Prostate gland (tissue), 2 donors: ENCODE results near the gene RASSF1. TPM values are rescaled to one million over a fixed set of nuclear protein-coding genes. Genes with fewer than 3 reads are reported as not detected.

Experiments
- DNase-seq: peaks from one replicate; pipeline ENCODE4 v3.0.0-alpha.2; 2019; ENCODE audit warnings: low spot score
- H3K27ac ChIP-seq, 2 donors: fragments of 200-600 bp; sonication (generic); 2 replicates each; pipeline ENCODE4 v1.5.1; 2017 to 2019
- H3K27me3 ChIP-seq: fragments of 200-600 bp; sonication (generic); replicated peaks from 2 replicates; pipeline ENCODE4 v1.5.1; 2019; ENCODE audit not compliant: insufficient read depth
- H3K36me3 ChIP-seq, 2 donors: fragments of 200-600 bp; sonication (generic); 1 replicate in 1 of 2; 2 replicates in 1 of 2; pipeline versions ENCODE4 v1.5.1 to v1.8.1; 2017 to 2019
- H3K4me1 ChIP-seq: fragments of 200-600 bp; sonication (generic); replicated peaks from 2 replicates; pipeline ENCODE4 v1.5.1; 2019
- H3K4me3 ChIP-seq, 2 donors: fragments of 200-600 bp; sonication (generic); 2 replicates each; pipeline ENCODE4 v1.5.1; 2017 to 2019
- H3K9me3 ChIP-seq: fragments of 200-600 bp; sonication (generic); 2 replicates; pipeline ENCODE4 v1.5.1; 2017
- POLR2A ChIP-seq: fragments of 450-650 bp; IDR thresholded peaks from one replicate; pipeline ENCODE4 v1.6.1; 2016; ENCODE audit warnings: antibody characterized with exemption, mild to moderate bottlenecking
- POLR2AphosphoS5 ChIP-seq: sonication (generic); formaldehyde crosslinking; IDR thresholded peaks from one replicate; pipeline ENCODE4 v1.6.1; 2017; ENCODE audit warnings: antibody characterized with exemption
- WGBS: methylation state at CpG from one replicate; pipeline ENCODE4 v1.1.5; 2018; 5-methylcytosine and 5-hydroxymethylcytosine counted together
- intact Hi-C: fragments of 100-400 bp; cut with DNase I; formaldehyde crosslinking; loops from one replicate; pipeline ENCODE4 v1.14.2; 2022
- total RNA-seq, 2 donors: library from RNA; depleted of rRNA; stranded (reverse); fragments of >200 nt; gene quantifications; one replicate each; pipeline ENCODE4 v1.1.0, GENCODE V29; 2016
- TF ChIP-seq, protein P1 (sequence below), 4 experiments: fragments of 200-600 bp in 2 of 4; fragments of 450-650 bp in 2 of 4; sonication (generic) in 2 of 4; IDR thresholded peaks; 1 replicate in 3 of 4; 2 replicates in 1 of 4; pipeline ENCODE4 v1.5.1; 2016 to 2019; ENCODE audit warnings: antibody characterized with exemption in 4 of 4, mild to moderate bottlenecking in 2 of 4, moderate library complexity in 2 of 4

RASSF1 gene
- total RNA-seq = 10 to 100 TPM; 23.8 to 36.6 TPM

- WGBS = 18% methylated on average over 76 of the region's 85 CpGs
- intact Hi-C loops = loop anchor here (10.0 kb wide), 1 partner anchor 1064 kb away; no protein-coding TSS in a partner anchor
- Histone ChIP-seq H3K9me3 (no peaks in the 10 kb centered on the region), H3K4me3 (peak within 1 kb of the TSS; percentile 28 to 31), H3K27ac (peak within 1 kb of the TSS; percentile 36 to 42), H3K36me3 (no peaks in the 10 kb centered on the region), H3K27me3 (no peaks in the 10 kb centered on the region), H3K4me1 (peaks cover 15% of the 10 kb centered on the region)
- no peak for TF ChIP-seq POLR2A
- TF ChIP-seq, protein P1, sequence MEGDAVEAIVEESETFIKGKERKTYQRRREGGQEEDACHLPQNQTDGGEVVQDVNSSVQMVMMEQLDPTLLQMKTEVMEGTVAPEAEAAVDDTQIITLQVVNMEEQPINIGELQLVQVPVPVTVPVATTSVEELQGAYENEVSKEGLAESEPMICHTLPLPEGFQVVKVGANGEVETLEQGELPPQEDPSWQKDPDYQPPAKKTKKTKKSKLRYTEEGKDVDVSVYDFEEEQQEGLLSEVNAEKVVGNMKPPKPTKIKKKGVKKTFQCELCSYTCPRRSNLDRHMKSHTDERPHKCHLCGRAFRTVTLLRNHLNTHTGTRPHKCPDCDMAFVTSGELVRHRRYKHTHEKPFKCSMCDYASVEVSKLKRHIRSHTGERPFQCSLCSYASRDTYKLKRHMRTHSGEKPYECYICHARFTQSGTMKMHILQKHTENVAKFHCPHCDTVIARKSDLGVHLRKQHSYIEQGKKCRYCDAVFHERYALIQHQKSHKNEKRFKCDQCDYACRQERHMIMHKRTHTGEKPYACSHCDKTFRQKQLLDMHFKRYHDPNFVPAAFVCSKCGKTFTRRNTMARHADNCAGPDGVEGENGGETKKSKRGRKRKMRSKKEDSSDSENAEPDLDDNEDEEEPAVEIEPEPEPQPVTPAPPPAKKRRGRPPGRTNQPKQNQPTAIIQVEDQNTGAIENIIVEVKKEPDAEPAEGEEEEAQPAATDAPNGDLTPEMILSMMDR (IDR thresholded peaks at IDR 0.05) = no peak
- no peak for TF ChIP-seq POLR2AphosphoS5
- no peak for DNase-seq
Observed at GRCh38 chr3:50340448-50341329, at the start of gene RASSF1. Gene RASSF1 (minus strand): TSS chr3:50340836. CDS start chr3:50340805, 31 bp downstream.

GRCh38 chr3:50389414-50389767 is 48.8 kb upstream of the RASSF1 start:
- no peak for DNase-seq
- intact Hi-C loops = no loop called here
- 93% methylated on average over 6 of the region's 6 CpGs for WGBS

DNA sequence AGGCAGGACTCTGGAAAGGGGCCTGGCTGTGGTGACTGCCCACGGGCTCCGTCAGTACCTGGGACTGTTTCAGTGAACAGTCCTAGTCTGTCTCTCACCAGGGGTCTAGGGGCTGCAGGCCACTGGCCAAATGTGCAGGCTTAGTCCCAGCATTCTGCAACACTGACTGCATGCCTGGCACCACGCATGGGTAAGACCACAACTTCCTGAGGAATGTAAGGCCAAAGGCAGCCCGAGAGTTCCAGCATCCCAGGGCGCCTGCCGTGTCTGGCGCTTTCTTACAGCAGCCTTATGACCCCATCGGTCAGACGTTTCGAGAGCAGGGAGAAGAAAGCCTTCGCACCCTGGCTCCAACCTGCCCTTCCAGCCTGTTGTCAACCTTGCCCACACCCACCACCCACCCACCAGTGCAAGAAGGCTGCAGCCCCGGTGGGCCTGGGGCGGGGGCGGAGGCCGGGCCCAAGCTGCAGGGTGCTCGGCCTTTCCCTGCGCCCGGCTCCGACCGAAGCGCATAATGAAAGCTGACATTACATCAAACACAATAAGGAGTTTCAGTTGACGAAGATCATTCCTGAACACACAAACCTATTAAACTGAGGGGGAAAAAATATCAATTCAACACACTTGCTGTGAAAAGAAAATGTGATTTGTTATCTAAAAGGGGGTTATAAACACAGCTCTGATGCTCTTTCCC is 48.2 kb upstream of the RASSF1 start:
- no peak overlapping the region for H3K4me3 ChIP-seq
- no peak for DNase-seq
- no peaks in the 10 kb centered on the region for H3K27me3 ChIP-seq
- 87% methylated on average over 22 of the region's 22 CpGs for WGBS
- H3K36me3 ChIP-seq = no peaks in the 10 kb centered on the region
- no peaks in the 10 kb centered on the region for H3K9me3 ChIP-seq
- no peaks in the 10 kb centered on the region for H3K4me1 ChIP-seq
- H3K27ac ChIP-seq = no peak overlapping the region
- TF ChIP-seq POLR2A (no peak), POLR2AphosphoS5 (no peak)
- TF ChIP-seq, protein P1 (IDR thresholded peaks at IDR 0.05) = no peak
- intact Hi-C loops = no loop called here

More at GRCh38 chr3:50389414-50389767, 48.8 kb upstream of the RASSF1 start:
- no peak for TF ChIP-seq POLR2AphosphoS5
- no peak for TF ChIP-seq POLR2A
- TF ChIP-seq, protein P1 (IDR thresholded peaks at IDR 0.05) = no peak
- no peak overlapping the region for H3K27ac ChIP-seq
- no peaks in the 10 kb centered on the region for H3K9me3 ChIP-seq
- H3K4me1 ChIP-seq = no peaks in the 10 kb centered on the region
- no peaks in the 10 kb centered on the region for H3K36me3 ChIP-seq
- no peak overlapping the region for H3K4me3 ChIP-seq
- H3K27me3 ChIP-seq = no peaks in the 10 kb centered on the region

DNA sequence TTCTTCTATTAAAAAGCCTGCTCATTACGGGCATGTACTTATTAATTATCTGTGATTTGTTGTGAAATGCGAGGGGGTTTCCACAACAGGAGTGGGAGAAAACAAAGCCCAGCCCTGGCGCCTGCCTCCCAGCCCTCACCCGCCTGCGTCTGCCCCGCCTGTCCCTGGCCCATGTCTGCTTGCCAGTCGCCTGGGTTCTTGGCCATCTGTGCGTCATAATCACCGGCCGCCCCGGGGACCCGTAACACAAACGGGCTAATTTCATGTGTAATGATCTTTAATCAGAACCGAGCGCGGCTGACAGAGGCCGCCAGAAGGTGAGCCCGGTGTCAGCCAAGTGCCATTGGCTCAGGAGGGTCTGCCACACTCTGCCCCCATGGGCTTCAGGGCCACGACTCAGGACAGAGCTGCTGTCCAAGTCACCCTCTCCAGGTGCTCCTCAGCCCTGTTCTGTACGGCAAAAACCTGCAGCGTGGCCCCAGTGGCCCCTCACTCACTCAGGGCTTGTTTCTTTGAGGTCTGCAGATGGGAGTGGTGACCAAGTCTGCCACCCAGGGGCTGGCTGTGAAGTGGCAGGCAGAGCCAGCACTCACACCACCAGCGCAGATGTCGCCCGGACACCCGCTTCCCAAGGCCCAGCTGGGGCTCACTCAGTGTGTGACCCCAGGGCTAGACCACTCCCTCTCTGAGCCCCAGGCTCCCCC is 47.5 kb upstream of the RASSF1 start:
- Histone ChIP-seq H3K27ac (no peak overlapping the region), H3K27me3 (no peaks in the 10 kb centered on the region), H3K36me3 (no peaks in the 10 kb centered on the region), H3K9me3 (no peaks in the 10 kb centered on the region), H3K4me1 (no peaks in the 10 kb centered on the region), H3K4me3 (no peak overlapping the region)
- WGBS = 78% methylated on average over 23 of the region's 25 CpGs
- TF ChIP-seq POLR2AphosphoS5 (no peak), POLR2A (no peak)
- TF ChIP-seq, protein P1 (IDR thresholded peaks at IDR 0.05) = peak in 1 of 4 experiments; percentile 11
- intact Hi-C loops = no loop called here
- no peak for DNase-seq
